Activated naive CD4-positive, alpha-beta T cell treated with anti-CD3 and anti-CD28 coated beads, Interleukin-2, amount 50 U/mL, for 72 hours (primary cell): ENCODE measurements around the gene ALPG. TPM values are rescaled to one million over a fixed set of nuclear protein-coding genes. Genes with fewer than 3 reads are reported as not detected.
A peak's percentile ranks its signal among the peaks of the same experiment; 100 is the strongest.
"Not testable (repeated sequence)": the region's sequence is repeated elsewhere in the genome, so short reads cannot be mapped to it uniquely, and the experiment has no call there.

Experiments
- ATAC-seq, 2 donors: fragments of 150-1000 bp; cut with Tn5 transposase; 2 replicates each; pipeline ENCODE4 v1.10.0; 2021; ENCODE audit warnings: mild to moderate bottlenecking in 2 of 2, moderate library complexity in 2 of 2
- DNase-seq, 2 donors: peaks; one replicate each; pipeline ENCODE4 v3.0.0; 2021 to 2022; ENCODE audit warnings: low spot score in 2 of 2
- H3K27ac Mint-ChIP-seq, 2 donors: one replicate each; pipeline ENCODE4 v1.8.0; 2022; ENCODE audit warnings: mild to moderate bottlenecking in 2 of 2, mixed read lengths in 2 of 2
- H3K36me3 Mint-ChIP-seq, 2 donors: one replicate each; pipeline ENCODE4 v1.8.0; 2022; ENCODE audit warnings: mixed read lengths in 2 of 2
- H3K9me3 Mint-ChIP-seq, 2 donors: one replicate each; pipeline ENCODE4 v1.8.0; 2022; ENCODE audit warnings: mixed read lengths in 2 of 2
- total RNA-seq, 2 donors: library from RNA; stranded (reverse); gene quantifications; one replicate each; pipeline ENCODE4 v1.2.3, GENCODE V29; 2022

ALPG gene
- total RNA-seq, 2 donors from 2014 or later, result not detected

DNA sequence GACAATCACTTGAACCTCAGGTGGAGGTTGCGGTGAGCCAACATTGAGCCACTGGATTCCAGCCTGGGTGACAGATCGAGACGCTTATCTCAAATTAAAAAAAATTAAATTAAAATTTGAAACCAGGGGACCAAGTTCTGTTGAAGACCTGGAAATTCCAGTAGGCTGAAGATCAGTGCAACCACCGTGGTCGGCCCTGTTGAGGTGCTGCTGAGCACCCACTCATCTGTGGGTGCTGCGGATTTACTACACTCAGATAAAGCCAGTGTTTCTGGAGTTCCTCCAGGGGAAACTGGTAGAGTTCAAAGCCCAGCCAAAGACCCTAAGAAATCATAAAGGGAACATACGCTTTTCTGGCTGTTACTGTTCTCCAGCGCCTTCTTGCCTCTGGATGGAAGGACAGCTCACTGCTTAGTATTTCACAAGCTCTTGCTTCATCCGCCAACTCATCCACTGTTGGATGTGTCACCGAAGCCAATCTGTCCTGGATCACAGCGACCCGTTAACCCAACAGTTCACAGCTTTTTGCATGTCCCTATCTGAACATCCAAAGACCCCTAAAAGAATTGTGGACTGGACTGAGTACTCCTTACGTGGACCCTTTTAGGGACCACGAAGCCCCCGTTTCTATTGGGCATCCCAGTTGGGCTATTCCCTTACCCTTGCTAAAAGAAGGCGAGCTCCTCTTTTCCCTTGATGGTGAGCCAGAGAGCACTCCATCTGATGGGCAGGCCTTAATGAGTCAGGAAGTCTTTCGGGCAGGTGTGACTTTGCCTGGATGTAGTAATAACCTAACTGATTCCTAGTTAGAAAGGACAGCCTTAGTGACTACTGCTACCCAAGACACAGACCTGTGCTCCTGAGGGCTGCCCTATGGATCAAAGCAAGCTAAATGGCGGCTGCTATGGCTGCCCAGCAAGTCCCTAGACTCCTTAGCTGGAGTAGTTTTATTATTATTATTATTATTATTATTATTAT is 34.1 kb upstream of the ALPG start:
- H3K9me3 Mint-ChIP-seq, result no peaks in the 10 kb centered on the region
- DNase-seq (peak in 1 of 2 donors; percentile 20), ATAC-seq (no peak)
- no peak overlapping the region for H3K27ac Mint-ChIP-seq
- H3K36me3 Mint-ChIP-seq, result no peaks in the 10 kb centered on the region

DNA sequence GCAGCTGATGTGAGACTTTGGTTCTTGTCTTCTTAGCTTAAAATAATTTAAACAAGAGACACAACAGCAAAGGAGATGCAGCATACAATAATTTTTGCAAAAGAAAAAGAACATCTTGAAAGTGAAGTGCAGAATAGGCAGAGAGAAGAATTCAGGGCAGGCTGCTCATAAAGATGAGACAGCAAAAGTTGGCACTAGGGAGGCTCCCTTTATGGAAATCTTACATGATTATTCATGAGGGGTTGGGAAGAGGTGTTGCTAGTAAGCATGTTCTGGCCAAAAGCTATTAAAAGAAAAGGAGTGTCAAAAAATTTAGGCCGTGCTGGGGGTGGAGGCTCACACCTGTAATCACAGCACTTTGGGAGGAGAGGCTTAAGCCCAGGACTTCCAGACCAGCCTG is 32.3 kb upstream of the ALPG start:
- H3K27ac Mint-ChIP-seq, result no peak overlapping the region
- no peaks in the 10 kb centered on the region for H3K36me3 Mint-ChIP-seq
- DNase-seq (peak in 1 of 2 donors; percentile 1), ATAC-seq (no peak)
- H3K9me3 Mint-ChIP-seq, result no peaks in the 10 kb centered on the region

DNA sequence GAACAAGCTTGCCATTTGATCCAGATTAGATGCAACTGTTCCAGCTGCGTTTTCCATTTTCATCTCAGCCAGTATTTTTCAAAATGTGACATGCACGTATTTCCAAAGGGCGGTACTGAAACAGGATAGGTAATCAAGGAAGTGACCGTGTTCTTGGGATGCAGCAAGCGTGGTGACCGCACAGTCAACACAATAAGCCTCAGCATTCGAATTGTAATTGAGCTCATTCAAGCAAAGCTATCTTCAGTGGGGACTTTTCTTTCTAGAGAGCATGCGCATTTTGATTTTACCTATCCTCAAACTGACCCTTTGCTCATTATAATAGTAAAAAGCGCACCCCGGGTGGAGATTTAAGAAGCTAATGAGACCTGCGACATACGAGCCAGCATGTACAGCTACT is 31.5 kb upstream of the ALPG start:
- no peaks in the 10 kb centered on the region for H3K36me3 Mint-ChIP-seq
- no peak for ATAC-seq
- no peaks in the 10 kb centered on the region for H3K9me3 Mint-ChIP-seq
- no peak for DNase-seq
- H3K27ac Mint-ChIP-seq, result no peak overlapping the region

GRCh38 chr2:232376260-232376659 is 30.4 kb upstream of the ALPG start:
- ATAC-seq (no peak), DNase-seq (no peak)
- H3K27ac Mint-ChIP-seq, result no peak overlapping the region
- no peaks in the 10 kb centered on the region for H3K9me3 Mint-ChIP-seq
- no peaks in the 10 kb centered on the region for H3K36me3 Mint-ChIP-seq

- Mint-ChIP-seq H3K36me3 (no peaks in the 10 kb centered on the region), H3K9me3 (no peaks in the 10 kb centered on the region), H3K27ac (no peak overlapping the region)
- no peak for DNase-seq
- ATAC-seq, result no peak
Measured at GRCh38 chr2:232376713-232377112, 29.9 kb upstream of the ALPG start.

- H3K27ac Mint-ChIP-seq, result no peak overlapping the region
- no peak for ATAC-seq
- H3K9me3 Mint-ChIP-seq, result no peaks in the 10 kb centered on the region
- no peak for DNase-seq
- no peaks in the 10 kb centered on the region for H3K36me3 Mint-ChIP-seq
Measured at GRCh38 chr2:232377319-232377718, 29.3 kb upstream of the ALPG start.

- H3K27ac Mint-ChIP-seq, result no peak overlapping the region
- H3K36me3 Mint-ChIP-seq, result no peaks in the 10 kb centered on the region
- no peaks in the 10 kb centered on the region for H3K9me3 Mint-ChIP-seq
- DNase-seq (no peak), ATAC-seq (no peak)
Measured at GRCh38 chr2:232377841-232378734, 28.6 kb upstream of the ALPG start.

DNA sequence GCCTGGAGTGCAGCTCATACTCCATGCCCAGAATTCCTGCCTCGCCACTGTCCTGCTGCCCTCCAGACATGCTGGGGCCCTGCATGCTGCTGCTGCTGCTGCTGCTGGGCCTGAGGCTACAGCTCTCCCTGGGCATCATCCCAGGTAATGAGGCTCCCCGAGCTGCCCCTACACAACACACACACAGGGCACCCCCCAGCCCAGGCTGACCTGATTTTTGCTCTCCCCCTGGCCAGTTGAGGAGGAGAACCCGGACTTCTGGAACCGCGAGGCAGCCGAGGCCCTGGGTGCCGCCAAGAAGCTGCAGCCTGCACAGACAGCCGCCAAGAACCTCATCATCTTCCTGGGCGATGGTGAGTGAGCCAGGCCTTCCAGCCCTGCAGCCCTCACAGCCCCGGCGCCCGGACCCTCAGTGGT is 27.9 kb upstream of the ALPG start, which contains the start of gene ALPP:
TSS of gene ALPP (plus strand) at position 17 of the 417 bp plus-strand sequence. CDS start at position 69, 52 bp downstream.
- not testable (repeated sequence) for H3K27ac Mint-ChIP-seq, ATAC-seq, H3K9me3 Mint-ChIP-seq, DNase-seq, H3K36me3 Mint-ChIP-seq

- not testable (repeated sequence) for DNase-seq, H3K27ac Mint-ChIP-seq, ATAC-seq, H3K36me3 Mint-ChIP-seq, H3K9me3 Mint-ChIP-seq
Measured at GRCh38 chr2:232379610-232380590, 26.7 kb upstream of the ALPG start.

DNA sequence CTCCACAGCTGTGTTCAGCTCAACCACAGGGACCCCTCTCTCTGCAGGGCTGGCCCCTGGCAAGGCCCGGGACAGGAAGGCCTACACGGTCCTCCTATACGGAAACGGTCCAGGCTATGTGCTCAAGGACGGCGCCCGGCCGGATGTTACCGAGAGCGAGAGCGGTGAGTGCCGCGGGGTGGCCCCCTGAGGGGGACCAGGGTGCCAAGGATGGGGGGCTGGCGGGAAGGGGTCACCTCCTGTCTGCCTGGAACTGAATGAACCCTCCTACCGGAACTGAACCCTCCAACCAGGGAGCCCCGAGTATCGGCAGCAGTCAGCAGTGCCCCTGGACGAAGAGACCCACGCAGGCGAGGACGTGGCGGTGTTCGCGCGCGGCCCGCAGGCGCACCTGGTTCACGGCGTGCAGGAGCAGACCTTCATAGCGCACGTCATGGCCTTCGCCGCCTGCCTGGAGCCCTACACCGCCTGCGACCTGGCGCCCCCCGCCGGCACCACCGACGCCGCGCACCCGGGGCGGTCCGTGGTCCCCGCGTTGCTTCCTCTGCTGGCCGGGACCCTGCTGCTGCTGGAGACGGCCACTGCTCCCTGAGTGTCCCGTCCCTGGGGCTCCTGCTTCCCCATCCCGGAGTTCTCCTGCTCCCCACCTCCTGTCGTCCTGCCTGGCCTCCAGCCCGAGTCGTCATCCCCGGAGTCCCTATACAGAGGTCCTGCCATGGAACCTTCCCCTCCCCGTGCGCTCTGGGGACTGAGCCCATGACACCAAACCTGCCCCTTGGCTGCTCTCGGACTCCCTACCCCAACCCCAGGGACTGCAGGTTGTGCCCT is 25.2 kb upstream of the ALPG start:
- not testable (repeated sequence) for H3K9me3 Mint-ChIP-seq, H3K27ac Mint-ChIP-seq, H3K36me3 Mint-ChIP-seq
- DNase-seq (peak; percentile 52 to 60), ATAC-seq (peak; percentile 63 to 88)

- ATAC-seq (no peak), DNase-seq (peak in 1 of 2 donors; percentile 14)
- Mint-ChIP-seq H3K9me3 (no peaks in the 10 kb centered on the region), H3K27ac (no peak overlapping the region), H3K36me3 (no peaks in the 10 kb centered on the region)
Measured at GRCh38 chr2:232382331-232383225, 24.1 kb upstream of the ALPG start.

GRCh38 chr2:232384466-232384865 is 22.2 kb upstream of the ALPG start:
- Mint-ChIP-seq H3K36me3 (no peaks in the 10 kb centered on the region), H3K27ac (peak overlapping the region in 1 of 2 donors; percentile 68), H3K9me3 (no peaks in the 10 kb centered on the region)
- DNase-seq (no peak), ATAC-seq (no peak)

GRCh38 chr2:232385058-232385457 is 21.6 kb upstream of the ALPG start:
- H3K36me3 Mint-ChIP-seq, ATAC-seq, DNase-seq, H3K9me3 Mint-ChIP-seq: not testable (repeated sequence)
- H3K27ac Mint-ChIP-seq, result peak overlapping the region in 1 of 2 donors; percentile 68

DNA sequence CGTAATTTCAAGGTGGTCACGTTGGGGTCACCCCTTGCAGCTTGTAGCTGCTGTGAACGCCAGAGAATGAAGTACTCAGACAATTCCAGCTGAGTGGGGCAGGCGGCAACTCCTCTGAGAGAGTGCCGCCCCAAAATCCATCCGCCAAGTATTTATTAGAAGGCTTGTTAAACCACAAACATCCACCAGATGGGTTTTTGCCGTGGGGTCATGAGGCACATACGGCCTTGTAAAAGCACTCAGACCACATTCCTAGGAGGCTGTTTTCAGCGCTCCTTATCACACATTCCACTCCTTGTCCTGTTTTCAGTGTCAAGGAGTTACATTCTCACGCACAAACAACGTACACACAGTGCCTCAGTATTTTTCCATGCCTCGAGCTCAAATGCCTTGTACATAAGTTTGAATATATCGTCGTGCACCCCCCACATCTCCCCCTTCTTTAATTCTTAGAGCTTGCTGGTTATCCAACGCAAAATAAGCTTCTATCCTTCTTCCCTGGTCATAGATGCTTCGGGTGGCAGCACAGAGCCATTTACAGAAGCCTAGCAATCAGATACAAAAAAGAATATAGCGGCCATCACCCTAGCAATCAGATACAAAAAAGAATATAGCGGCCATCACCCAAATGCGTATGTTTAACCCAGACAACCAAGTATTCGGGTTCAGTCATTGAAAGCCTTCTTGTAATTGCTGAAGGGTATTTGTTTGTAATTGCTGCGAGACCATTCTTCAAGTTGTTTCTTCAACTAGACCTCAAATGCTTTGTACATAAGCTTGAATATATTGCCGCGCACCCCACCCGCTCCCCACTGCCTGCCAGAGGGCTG is 20.8 kb upstream of the ALPG start:
- no peaks in the 10 kb centered on the region for H3K9me3 Mint-ChIP-seq
- DNase-seq (no peak), ATAC-seq (no peak)
- H3K27ac Mint-ChIP-seq, result no peak overlapping the region
- no peaks in the 10 kb centered on the region for H3K36me3 Mint-ChIP-seq
